Colonic mucosa (tissue), 4 donors: ENCODE results near the gene KCNJ16. TPM values are rescaled to one million over a fixed set of nuclear protein-coding genes. Genes with fewer than 3 reads are reported as not detected.

Experiments used
- DNase-seq: peaks from one replicate; pipeline ENCODE4 v3.0.0-alpha.2; 2020
- H3K27ac ChIP-seq: fragments of 200-600 bp; one replicate; pipeline ENCODE4 v1.8.0; 2021
- H3K27me3 ChIP-seq: fragments of 200-600 bp; one replicate; pipeline ENCODE4 v1.8.0; 2021
- H3K36me3 ChIP-seq: fragments of 200-600 bp; one replicate; pipeline ENCODE4 v1.8.0; 2021
- H3K4me1 ChIP-seq: fragments of 200-600 bp; one replicate; pipeline ENCODE4 v1.8.0; 2021; ENCODE audit warnings: mild to moderate bottlenecking
- H3K4me3 ChIP-seq: fragments of 200-600 bp; one replicate; pipeline ENCODE4 v1.8.0; 2021
- H3K9ac ChIP-seq, 2 donors: one replicate each; pipeline ENCODE4 v1.7.0; 2013; ENCODE audit warnings: control low read depth in 2 of 2, low read depth in 2 of 2, low read length in 2 of 2
- H3K9me3 ChIP-seq: fragments of 200-600 bp; one replicate; pipeline ENCODE4 v1.8.0; 2021
- intact Hi-C: fragments of 100-400 bp; cut with DNase I; formaldehyde crosslinking; loops from one replicate; pipeline ENCODE4 v1.14.1; 2022
- total RNA-seq, 2 donors: library from RNA; stranded (reverse); fragmentation: NEBNext Ultra II Directional in 1 of 2; extraction: Animal tissue kit (Norgen Biotek cat#: 25700) in 1 of 2; gene quantifications; one replicate each; pipeline ENCODE4 v1.2.1, GENCODE V29; 2021
- TF ChIP-seq, protein P1 (sequence below): fragments of 200-600 bp; IDR thresholded peaks from one replicate; pipeline ENCODE4 v1.8.0; 2022; ENCODE audit warnings: antibody characterized with exemption, mild to moderate bottlenecking
- donor health status: healthy.
- donor health status: DM: no; HTN: no; CAD: no.
- donor health status: DM: no; HTN: no; CAD: no.

Gene KCNJ16
- total RNA-seq: under 1 TPM; 0.20 to 0.35 TPM

GRCh38 chr17:70074956-70075355 lies at the start of gene KCNJ16:
TSS of gene KCNJ16 (plus strand) at chr17:70075225. CDS start at chr17:70132088, 56,863 bp downstream.
- TF ChIP-seq, protein P1, sequence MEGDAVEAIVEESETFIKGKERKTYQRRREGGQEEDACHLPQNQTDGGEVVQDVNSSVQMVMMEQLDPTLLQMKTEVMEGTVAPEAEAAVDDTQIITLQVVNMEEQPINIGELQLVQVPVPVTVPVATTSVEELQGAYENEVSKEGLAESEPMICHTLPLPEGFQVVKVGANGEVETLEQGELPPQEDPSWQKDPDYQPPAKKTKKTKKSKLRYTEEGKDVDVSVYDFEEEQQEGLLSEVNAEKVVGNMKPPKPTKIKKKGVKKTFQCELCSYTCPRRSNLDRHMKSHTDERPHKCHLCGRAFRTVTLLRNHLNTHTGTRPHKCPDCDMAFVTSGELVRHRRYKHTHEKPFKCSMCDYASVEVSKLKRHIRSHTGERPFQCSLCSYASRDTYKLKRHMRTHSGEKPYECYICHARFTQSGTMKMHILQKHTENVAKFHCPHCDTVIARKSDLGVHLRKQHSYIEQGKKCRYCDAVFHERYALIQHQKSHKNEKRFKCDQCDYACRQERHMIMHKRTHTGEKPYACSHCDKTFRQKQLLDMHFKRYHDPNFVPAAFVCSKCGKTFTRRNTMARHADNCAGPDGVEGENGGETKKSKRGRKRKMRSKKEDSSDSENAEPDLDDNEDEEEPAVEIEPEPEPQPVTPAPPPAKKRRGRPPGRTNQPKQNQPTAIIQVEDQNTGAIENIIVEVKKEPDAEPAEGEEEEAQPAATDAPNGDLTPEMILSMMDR: no peak
- Histone ChIP-seq H3K4me3 (no peak within 1 kb of the TSS), H3K36me3 (no peaks in the 10 kb centered on the region), H3K27ac (no peak within 1 kb of the TSS), H3K27me3 (no peaks in the 10 kb centered on the region), H3K9ac (no peak within 1 kb of the TSS), H3K4me1 (no peaks in the 10 kb centered on the region), H3K9me3 (no peaks in the 10 kb centered on the region)
- intact Hi-C loops: no loop called here
- peak; percentile 61 for DNase-seq

- Histone ChIP-seq H3K4me1 (no peaks in the 10 kb centered on the region), H3K27ac (no peak overlapping the region), H3K4me3 (no peak overlapping the region), H3K9me3 (no peaks in the 10 kb centered on the region), H3K36me3 (no peaks in the 10 kb centered on the region), H3K27me3 (no peaks in the 10 kb centered on the region), H3K9ac (no peak overlapping the region)
- TF ChIP-seq, protein P1: no peak
- no peak for DNase-seq
- intact Hi-C loops: no loop called here
These were observed 46.6 kb upstream of the KCNJ16 start for GRCh38 chr17:70028397-70028796.

GRCh38 chr17:70028978-70029767 lies 45.9 kb upstream of the KCNJ16 start:
- H3K27ac ChIP-seq: no peak overlapping the region
- no peak overlapping the region for H3K9ac ChIP-seq
- TF ChIP-seq, protein P1: no peak
- DNase-seq: no peak
- intact Hi-C loops: no loop called here
- H3K4me1 ChIP-seq: no peaks in the 10 kb centered on the region
- H3K27me3 ChIP-seq: no peaks in the 10 kb centered on the region
- H3K4me3 ChIP-seq: no peak overlapping the region
- H3K9me3 ChIP-seq: no peaks in the 10 kb centered on the region
- no peaks in the 10 kb centered on the region for H3K36me3 ChIP-seq

GRCh38 chr17:70030371-70030770 lies 44.7 kb upstream of the KCNJ16 start:
- Histone ChIP-seq H3K27me3 (no peaks in the 10 kb centered on the region), H3K4me3 (no peak overlapping the region), H3K27ac (no peak overlapping the region), H3K36me3 (no peaks in the 10 kb centered on the region), H3K4me1 (no peaks in the 10 kb centered on the region), H3K9me3 (no peaks in the 10 kb centered on the region), H3K9ac (no peak overlapping the region)
- TF ChIP-seq, protein P1: no peak
- DNase-seq: no peak
- intact Hi-C loops: loop anchor here (10.0 kb wide), 1 partner anchor 104 kb away; no protein-coding TSS in a partner anchor

- Histone ChIP-seq H3K27me3 (no peaks in the 10 kb centered on the region), H3K27ac (no peak overlapping the region), H3K9ac (no peak overlapping the region), H3K4me1 (no peaks in the 10 kb centered on the region), H3K36me3 (no peaks in the 10 kb centered on the region), H3K4me3 (no peak overlapping the region), H3K9me3 (no peaks in the 10 kb centered on the region)
- TF ChIP-seq, protein P1: no peak
- DNase-seq: no peak
- intact Hi-C loops: loop anchor here (10.0 kb wide), 1 partner anchor 103 kb away; no protein-coding TSS in a partner anchor
These were observed 43.7 kb upstream of the KCNJ16 start for GRCh38 chr17:70031341-70031740.
